ENCODE measurements around the gene LGI4. TPM values are rescaled to one million over a fixed set of nuclear protein-coding genes. Genes with fewer than 3 reads are reported as not detected.

The LGI4 gene
- total RNA-seq, result 0.59 and 0.72 TPM in 2 replicates

DNA sequence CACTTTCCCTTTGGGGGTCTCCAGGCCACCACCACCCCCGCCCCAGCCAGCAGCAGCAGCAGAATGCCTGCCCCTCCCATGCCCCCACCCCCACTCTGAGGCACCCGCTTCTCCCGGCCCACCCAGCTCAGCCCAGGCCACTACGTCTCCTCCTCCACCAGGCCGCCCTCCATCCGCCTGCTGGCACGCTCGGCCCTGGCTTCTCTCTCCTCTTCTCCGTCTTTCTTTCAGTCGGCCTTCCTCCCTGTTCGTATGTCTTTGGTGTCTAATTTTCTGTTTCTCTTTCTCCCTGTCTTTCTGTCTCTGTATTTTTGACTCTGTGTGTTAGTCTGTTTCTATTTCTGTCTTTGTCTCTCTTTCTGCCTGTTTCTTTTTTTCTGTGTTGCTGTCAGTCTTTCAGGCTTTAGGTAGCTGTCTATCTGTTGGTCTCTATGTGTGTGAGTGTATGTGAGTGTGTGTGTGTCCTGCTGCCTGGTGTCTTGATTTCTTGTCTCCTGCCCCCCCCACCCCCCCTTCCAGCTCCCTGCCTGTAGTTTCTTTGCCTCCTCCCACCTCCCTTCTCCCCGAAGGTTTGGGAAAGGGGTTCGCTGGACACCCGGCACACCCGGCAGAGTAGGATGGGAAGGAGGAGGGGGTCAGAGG lies at the start of gene LGI4:
LGI4 (minus strand) TSS at position 459 of the 642 bp plus-strand sequence; CDS start at position 80, 379 bp downstream.
- peak within 1 kb of the TSS; percentile 32 for H3K4me2 ChIP-seq (ENCODE audit: insufficient read depth, low read length)
- no peaks in the 10 kb centered on the region for H3K9me3 ChIP-seq (ENCODE audit: low read depth, low read length)
- peak; percentile 92 for DNase-seq (ENCODE audit: insufficient read length, low spot score, missing footprints)
- no peak within 1 kb of the TSS for H3K27ac ChIP-seq (ENCODE audit: low read depth, low read length)
- peak within 1 kb of the TSS; percentile 36 for H2AFZ ChIP-seq (ENCODE audit: low read length)
- H3K36me3 ChIP-seq (ENCODE audit: insufficient read depth, low read length), result no peaks in the 10 kb centered on the region
- peaks cover 11% of the 10 kb centered on the region for H3K4me1 ChIP-seq (ENCODE audit: insufficient read depth, low read length)
- H3K79me2 ChIP-seq (ENCODE audit: insufficient read depth, low read length), result no peaks in the 10 kb centered on the region
- H4K20me1 ChIP-seq (ENCODE audit: insufficient read depth, low read length), result no peaks in the 10 kb centered on the region
- TF ChIP-seq, protein P1, sequence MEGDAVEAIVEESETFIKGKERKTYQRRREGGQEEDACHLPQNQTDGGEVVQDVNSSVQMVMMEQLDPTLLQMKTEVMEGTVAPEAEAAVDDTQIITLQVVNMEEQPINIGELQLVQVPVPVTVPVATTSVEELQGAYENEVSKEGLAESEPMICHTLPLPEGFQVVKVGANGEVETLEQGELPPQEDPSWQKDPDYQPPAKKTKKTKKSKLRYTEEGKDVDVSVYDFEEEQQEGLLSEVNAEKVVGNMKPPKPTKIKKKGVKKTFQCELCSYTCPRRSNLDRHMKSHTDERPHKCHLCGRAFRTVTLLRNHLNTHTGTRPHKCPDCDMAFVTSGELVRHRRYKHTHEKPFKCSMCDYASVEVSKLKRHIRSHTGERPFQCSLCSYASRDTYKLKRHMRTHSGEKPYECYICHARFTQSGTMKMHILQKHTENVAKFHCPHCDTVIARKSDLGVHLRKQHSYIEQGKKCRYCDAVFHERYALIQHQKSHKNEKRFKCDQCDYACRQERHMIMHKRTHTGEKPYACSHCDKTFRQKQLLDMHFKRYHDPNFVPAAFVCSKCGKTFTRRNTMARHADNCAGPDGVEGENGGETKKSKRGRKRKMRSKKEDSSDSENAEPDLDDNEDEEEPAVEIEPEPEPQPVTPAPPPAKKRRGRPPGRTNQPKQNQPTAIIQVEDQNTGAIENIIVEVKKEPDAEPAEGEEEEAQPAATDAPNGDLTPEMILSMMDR (IDR thresholded peaks at IDR 0.05; ENCODE audit: extremely low read depth, low read depth, low read length), result no peak
- peaks cover 32% of the 10 kb centered on the region for H3K27me3 ChIP-seq (ENCODE audit: insufficient read depth, low read length)
- H3K4me3 ChIP-seq (ENCODE audit: insufficient read depth, low read length), result peak within 1 kb of the TSS; percentile 37

DNA sequence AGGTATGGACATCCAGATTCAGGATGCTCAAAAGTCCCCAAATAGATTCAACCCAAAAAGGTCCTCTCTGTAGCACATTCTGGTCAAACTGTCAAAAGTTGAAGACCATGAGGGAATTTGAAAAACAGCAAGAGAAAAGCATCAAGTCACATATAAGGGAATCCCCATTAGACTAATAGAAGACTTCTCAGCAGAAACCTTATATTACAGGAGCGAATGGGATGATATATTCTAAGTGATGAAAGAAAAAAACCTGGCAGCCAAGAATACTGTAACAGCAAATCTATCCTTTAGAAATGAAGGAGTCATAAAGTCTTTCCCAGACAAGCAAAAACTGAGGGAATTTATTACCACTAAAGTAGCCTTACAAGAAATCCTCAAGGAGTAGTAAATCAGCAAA lies 49.4 kb upstream of the LGI4 start:
- H3K4me3 ChIP-seq (ENCODE audit: insufficient read depth, low read length), result no peak overlapping the region
- no peaks in the 10 kb centered on the region for H3K36me3 ChIP-seq (ENCODE audit: insufficient read depth, low read length)
- no peak overlapping the region for H3K27ac ChIP-seq (ENCODE audit: low read depth, low read length)
- H3K27me3 ChIP-seq (ENCODE audit: insufficient read depth, low read length), result peaks cover 5% of the 10 kb centered on the region
- TF ChIP-seq, protein P1 (IDR thresholded peaks at IDR 0.05; ENCODE audit: extremely low read depth, low read depth, low read length), result no peak
- no peaks in the 10 kb centered on the region for H4K20me1 ChIP-seq (ENCODE audit: insufficient read depth, low read length)
- H3K4me1 ChIP-seq (ENCODE audit: insufficient read depth, low read length), result no peaks in the 10 kb centered on the region
- H3K9me3 ChIP-seq (ENCODE audit: low read depth, low read length), result no peaks in the 10 kb centered on the region
- H3K4me2 ChIP-seq (ENCODE audit: insufficient read depth, low read length), result no peak overlapping the region
- no peak overlapping the region for H2AFZ ChIP-seq (ENCODE audit: low read length)
- no peaks in the 10 kb centered on the region for H3K79me2 ChIP-seq (ENCODE audit: insufficient read depth, low read length)
- DNase-seq (ENCODE audit: insufficient read length, low spot score, missing footprints), result no peak

DNA sequence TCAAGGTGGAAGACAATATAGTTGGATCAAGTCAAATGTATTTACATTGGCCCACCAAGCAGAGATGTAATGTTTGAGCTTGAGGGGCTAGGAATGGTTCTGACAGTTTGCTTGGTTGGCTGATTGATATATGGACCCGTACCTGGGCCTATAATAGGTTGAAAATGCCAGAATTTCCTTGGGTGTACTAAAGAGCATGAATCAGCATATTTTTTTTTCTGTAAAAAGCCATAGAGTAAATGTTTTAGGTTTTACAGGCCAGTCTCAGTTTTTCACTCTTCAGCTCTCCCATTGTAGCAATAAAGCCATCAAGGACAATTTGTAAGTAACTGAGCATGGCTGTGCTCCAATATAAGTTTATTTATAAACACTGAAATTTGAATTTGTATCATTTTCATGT lies 46.5 kb upstream of the LGI4 start:
- TF ChIP-seq, protein P1 (IDR thresholded peaks at IDR 0.05; ENCODE audit: extremely low read depth, low read depth, low read length), result no peak
- peaks cover 5% of the 10 kb centered on the region for H3K27me3 ChIP-seq (ENCODE audit: insufficient read depth, low read length)
- H4K20me1 ChIP-seq (ENCODE audit: insufficient read depth, low read length), result no peaks in the 10 kb centered on the region
- no peaks in the 10 kb centered on the region for H3K4me1 ChIP-seq (ENCODE audit: insufficient read depth, low read length)
- H3K9me3 ChIP-seq (ENCODE audit: low read depth, low read length), result no peaks in the 10 kb centered on the region
- no peak overlapping the region for H3K4me3 ChIP-seq (ENCODE audit: insufficient read depth, low read length)
- H3K27ac ChIP-seq (ENCODE audit: low read depth, low read length), result no peak overlapping the region
- no peaks in the 10 kb centered on the region for H3K79me2 ChIP-seq (ENCODE audit: insufficient read depth, low read length)
- no peak for DNase-seq (ENCODE audit: insufficient read length, low spot score, missing footprints)
- H2AFZ ChIP-seq (ENCODE audit: low read length), result no peak overlapping the region
- no peaks in the 10 kb centered on the region for H3K36me3 ChIP-seq (ENCODE audit: insufficient read depth, low read length)
- no peak overlapping the region for H3K4me2 ChIP-seq (ENCODE audit: insufficient read depth, low read length)

DNA sequence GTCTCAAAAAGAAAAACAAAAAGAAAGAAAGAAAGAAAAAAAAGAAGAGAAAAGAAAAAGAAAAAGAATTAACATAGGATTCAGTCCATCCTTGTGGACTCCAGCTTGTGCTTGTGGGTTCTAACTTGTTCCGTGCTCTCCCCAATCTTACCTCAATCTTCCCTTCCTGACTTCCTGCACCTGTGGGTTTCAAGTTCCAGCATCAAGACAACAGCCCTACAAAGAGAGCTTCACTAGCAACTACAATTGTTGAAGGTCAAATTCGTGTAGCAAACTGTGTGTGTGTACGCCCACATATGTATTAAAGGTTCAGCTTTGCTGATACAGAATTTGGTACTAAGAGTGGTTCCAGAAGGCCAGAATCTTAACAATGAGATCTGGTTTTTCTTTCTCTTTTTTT lies 45.0 kb upstream of the LGI4 start:
- no peak overlapping the region for H2AFZ ChIP-seq (ENCODE audit: low read length)

More for the DNA sequence above, 45.0 kb upstream of the LGI4 start:
- H4K20me1 ChIP-seq (ENCODE audit: insufficient read depth, low read length), result no peaks in the 10 kb centered on the region
- H3K4me2 ChIP-seq (ENCODE audit: insufficient read depth, low read length), result no peak overlapping the region
- peaks cover 5% of the 10 kb centered on the region for H3K27me3 ChIP-seq (ENCODE audit: insufficient read depth, low read length)
- no peak overlapping the region for H3K4me3 ChIP-seq (ENCODE audit: insufficient read depth, low read length)
- TF ChIP-seq, protein P1 (IDR thresholded peaks at IDR 0.05; ENCODE audit: extremely low read depth, low read depth, low read length), result no peak
- H3K36me3 ChIP-seq (ENCODE audit: insufficient read depth, low read length), result no peaks in the 10 kb centered on the region
- no peaks in the 10 kb centered on the region for H3K79me2 ChIP-seq (ENCODE audit: insufficient read depth, low read length)
- no peaks in the 10 kb centered on the region for H3K9me3 ChIP-seq (ENCODE audit: low read depth, low read length)
- H3K4me1 ChIP-seq (ENCODE audit: insufficient read depth, low read length), result peaks cover 4% of the 10 kb centered on the region
- peak; percentile 9 for DNase-seq (ENCODE audit: insufficient read length, low spot score, missing footprints)
- H3K27ac ChIP-seq (ENCODE audit: low read depth, low read length), result no peak overlapping the region

Measured in osteoblast (primary cell).